KG1 (cell line): ENCODE measurements around the gene CFL1.
"Not testable (repeated sequence)": the region's sequence is repeated elsewhere in the genome, so short reads cannot be mapped to it uniquely, and the experiment has no call there.

Source experiments
- DNase-seq: peaks from one replicate; lab custom pipeline; 2025; lab: John Stamatoyannopoulos, UW

CFL1 gene

GRCh38 chr11:65857853-65858680 is at the start of gene CFL1:
Gene CFL1, minus strand, starts transcription at chr11:65858180. Its CDS starts 81 bp downstream, at chr11:65858099.
- peak; percentile 99 for DNase-seq

DNA sequence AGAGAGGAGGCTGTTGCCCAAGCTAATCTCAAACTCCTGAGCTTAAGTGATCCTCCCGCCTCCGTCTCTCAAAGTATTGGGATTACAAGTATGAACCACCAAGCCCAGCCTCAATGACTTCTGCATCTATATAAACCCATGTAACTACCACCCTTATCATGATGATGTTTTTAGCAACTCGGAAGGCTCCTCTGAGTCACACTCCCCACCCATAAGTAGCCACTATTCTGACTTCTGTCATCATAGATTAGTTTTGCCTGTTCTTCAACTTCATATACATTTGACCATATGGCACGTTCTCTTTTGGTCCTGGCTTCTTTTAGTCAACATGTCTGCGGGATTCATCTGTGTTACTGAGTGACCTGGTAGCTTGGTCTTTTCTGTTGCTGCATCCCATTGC is 48.6 kb upstream of the CFL1 start:
- DNase-seq: no peak

- DNase-seq: no peak
Observed at GRCh38 chr11:65903715-65904114, 45.7 kb upstream of the CFL1 start.

DNA sequence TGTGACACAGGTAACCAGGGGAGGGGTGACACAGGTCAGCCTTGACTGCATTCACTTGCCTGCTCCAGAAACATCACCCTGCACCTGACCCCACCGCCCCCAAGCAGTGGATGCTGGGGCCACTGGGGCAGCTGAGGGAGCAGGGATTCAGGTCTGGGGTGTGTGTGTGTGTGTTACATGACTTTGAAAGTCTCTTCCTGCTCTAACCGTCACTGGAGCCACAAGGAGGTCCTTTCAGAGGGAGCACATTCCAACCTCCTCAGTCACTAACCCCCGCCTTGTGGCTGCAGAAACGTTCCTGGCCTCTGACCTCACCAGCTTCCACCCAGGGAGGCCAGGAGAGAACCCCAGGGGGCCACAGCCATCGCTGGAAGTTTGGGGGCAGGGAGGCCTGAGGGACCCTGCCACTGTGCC is 45.1 kb upstream of the CFL1 start:
- DNase-seq: no peak

GRCh38 chr11:65900899-65901180 is 42.9 kb upstream of the CFL1 start:
- no peak for DNase-seq

GRCh38 chr11:65900125-65900898 is 42.3 kb upstream of the CFL1 start, which contains the start of gene FOSL1:
Gene FOSL1, minus strand, starts transcription at chr11:65900388. Its CDS starts 49 bp downstream, at chr11:65900339.
- DNase-seq: no peak

- no peak for DNase-seq
Observed at GRCh38 chr11:65899356-65900124, 41.6 kb upstream of the CFL1 start.

GRCh38 chr11:65898656-65899355 is 40.8 kb upstream of the CFL1 start:
- DNase-seq: no peak

DNA sequence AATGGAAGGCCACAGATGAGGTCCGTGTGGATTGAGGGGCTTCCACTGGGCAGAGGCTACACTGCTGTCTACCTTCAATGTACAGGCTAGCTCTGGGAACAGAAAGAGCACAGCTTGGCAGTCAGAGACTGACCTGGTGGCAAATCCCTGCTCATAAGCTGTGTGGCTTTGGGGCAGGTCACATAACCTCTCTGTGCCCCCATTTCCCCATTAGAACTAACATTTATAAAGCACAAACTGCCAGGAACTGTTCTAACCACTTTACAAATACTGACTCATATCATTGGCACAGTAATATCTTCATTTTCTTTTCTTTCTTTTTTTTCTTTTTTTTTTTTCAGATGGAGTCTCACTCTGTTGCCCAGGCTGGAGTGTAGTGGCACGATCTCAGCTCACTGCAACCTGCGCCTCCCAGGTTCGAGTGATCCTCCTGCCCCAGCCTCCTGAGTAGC is 39.1 kb upstream of the CFL1 start:
- no peak for DNase-seq

GRCh38 chr11:65896034-65896999 is 38.3 kb upstream of the CFL1 start:
- DNase-seq: no peak

DNA sequence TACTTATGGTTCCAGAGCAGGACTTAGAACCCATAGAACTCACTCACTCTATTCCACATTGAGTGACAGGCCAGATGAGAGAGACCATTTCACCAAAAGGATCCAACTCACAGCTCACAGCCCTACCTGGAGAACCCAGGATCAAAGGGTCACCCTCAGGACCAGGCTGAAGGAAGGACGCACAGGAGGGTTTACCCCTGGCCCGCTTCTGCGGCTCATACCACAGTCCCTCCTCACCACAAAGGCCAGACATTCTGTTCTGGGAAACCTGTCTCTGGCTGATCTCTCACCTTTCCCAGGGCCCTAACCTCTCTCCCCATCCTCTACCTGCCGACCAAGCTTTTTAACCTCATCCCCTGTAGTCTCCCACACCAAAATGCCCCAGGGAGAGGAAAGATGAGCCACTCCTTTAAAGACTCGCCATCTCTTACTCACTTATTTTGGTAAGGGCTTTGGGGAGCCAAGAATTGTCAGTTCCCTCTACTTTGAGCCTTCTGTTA is 37.6 kb upstream of the CFL1 start:
- DNase-seq: no peak

DNA sequence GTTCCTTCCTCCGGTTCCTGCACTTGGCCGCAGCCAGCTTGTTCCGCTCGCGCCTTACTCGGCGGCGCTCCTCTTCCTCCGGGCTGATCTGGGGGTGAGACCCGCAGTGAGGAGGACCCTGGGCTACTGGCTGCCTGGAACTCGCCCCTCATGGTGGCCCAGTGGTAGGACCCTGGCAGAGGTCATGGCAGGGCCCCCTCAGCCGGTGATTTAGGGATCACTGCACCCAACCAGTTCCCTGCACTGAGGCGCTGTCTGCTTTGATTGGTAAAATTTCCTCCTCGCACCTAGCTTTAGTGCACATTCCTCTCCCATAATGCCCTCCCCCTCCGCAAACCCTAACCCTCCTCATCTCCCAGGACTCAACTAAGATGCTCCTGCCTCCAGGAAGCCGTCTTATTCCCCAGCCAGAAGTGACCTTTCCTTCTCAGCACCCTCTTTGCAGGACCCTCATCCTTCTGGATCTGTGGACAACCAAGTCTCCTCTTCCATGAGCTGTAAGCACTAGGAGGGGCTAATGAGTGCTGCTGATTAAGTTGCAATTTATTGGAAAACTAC is 36.1 kb upstream of the CFL1 start:
- peak; percentile 78 for DNase-seq

DNA sequence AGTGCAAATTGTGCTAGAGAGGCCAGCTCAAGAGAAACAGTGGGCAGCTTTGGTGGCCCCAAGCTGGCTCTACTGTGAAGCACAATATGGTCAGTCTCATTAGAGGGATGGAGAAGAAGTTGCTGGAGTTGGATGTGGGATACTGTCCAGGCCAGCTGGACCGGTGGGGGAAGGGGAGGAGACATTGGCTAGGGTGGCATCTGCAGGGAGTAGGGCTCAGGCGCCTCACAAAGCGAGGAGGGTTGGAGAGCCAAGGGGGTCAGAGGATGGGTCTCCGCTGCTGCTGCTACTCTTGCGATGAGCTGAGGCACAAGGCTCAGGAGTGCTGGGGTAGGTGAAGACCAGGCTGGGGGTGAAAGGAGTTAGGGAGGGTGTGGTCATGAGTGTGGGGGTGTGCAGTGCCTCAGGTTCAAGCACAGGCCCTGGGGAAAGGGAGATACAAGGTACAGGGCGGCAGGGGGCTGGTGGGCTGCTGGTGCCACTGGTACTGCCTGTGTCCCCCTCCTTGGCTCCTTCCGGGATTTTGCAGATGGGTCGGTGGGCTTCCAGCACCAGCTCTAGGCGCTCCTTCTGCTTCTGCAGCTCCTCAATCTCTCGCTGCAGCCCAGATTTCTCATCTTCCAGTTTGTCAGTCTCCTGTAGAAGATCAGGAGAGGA is 34.8 kb upstream of the CFL1 start:
- no peak for DNase-seq

DNA sequence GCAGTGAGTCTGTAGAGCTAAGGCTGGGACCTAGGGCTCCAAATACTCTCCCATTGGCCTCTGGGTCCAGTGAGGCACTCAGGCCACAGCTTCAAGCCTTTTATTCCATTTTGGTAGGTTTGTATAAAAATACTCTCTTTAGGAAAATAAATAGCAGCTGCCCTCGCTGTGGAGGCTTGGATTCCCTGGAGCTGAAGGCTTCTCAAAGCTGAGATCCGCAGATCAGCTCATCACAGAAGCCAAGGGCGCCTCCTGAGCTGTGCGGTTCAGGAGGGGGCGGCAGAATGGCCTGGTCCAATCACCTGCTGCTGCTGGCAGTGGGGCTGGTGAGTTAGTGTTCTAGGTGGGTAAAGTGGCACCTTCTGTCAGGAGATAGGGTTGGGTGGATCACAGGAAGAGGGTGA is 34.2 kb upstream of the CFL1 start:
- DNase-seq: not testable (repeated sequence)

DNA sequence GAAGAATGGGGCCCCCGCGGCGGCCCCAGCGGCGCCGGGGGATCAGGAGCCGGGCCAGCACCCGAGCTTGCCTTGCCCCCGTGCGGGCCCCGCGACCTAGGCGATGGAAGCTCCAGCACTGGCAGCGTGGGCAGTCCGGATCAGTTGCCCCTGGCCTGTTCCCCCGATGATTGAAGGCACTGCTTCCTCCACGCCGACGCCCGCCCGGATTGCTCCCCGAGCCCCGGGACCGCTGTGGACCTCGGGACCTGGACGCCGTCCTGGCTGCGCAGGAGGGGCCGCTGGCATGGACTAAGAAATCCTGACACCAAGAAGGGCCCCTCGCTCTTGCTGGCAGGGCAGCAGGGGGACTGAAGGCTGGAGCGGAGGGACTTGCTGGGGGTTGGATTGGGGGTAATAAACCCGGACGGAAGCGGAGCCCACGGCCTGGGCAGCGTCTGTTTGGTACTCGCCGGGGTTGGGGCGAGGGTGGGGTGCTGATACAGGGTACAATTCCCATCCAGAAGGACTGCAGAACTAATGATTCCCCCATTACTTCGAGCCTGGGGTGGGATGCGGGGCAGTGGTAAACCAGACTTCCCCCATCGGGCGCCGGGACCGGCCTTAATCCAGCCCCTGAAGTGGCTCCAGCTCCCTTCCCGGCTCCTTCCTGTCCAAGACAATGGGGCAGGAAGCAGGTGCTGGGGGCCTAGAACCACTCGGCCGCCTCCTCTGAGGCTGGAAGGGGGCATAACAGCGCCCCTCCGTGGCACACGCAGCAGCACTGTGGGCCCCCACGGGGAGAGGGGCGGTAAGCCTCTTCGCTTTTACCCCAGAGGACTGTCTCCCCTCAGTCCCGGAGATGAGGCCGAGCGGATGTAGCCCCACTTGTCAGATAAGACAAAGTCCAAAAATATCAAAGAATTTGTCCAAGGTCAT is 33.5 kb upstream of the CFL1 start:
- DNase-seq: no peak

GRCh38 chr11:65890324-65891218 is 32.6 kb upstream of the CFL1 start, which contains the start of gene CCDC85B:
Gene CCDC85B, plus strand, starts transcription at chr11:65890673. Its CDS starts 111 bp downstream, at chr11:65890784.
- DNase-seq: peak; percentile 96

DNA sequence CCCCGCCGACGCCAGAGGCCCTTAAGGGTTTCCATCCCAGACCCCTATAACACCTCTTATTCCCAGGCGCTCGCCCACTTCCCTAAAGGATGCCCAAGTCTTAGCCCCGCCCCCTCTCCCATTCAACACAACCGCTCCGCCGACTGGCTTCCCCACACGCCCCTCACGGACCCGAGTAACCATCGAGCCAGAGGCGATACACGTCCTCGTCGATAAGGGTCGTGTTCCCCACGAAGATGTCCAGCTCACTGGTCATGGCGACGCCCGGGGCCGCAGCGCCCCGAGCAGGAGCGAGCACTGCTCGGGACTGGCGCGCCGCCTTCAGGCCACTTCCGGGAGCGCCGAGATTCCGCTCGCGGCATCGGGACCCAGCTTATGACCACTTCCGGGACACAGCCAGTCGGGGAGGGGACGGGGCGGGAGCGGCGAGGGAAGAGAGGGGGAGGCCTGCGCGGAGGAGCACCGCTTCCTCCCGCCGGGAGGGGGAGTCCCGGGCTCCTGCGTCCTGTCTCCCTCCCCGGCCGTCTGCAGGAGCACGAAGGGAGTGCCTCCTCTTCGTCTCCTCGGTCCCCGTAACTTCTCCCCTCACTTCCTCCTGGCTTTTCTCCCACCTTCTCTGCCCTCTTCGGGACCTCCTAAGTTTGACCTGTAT is 30.3 kb upstream of the CFL1 start, which contains the start of gene FIBP:
Gene FIBP (minus strand): TSS at position 309 of the 652 bp plus-strand sequence. CDS start 53 bp downstream, at position 256.
- peak; percentile 94 for DNase-seq
